Loucy (cell line): Measurements from ENCODE around the gene NPFFR1.

Experiments used
- H2AFZ ChIP-seq: fragments of 200-600 bp; sonication (generic); 2 replicates; pipeline ENCODE4 v1.6.0; 2016; ENCODE audit warnings: antibody characterized with exemption, mild to moderate bottlenecking, low read length, moderate library complexity
- H3F3A ChIP-seq: fragments of 200-600 bp; 2 replicates; pipeline ENCODE4 v1.6.0; 2016; ENCODE audit warnings: antibody characterized with exemption, low read depth, mild to moderate bottlenecking
- H3K27me3 ChIP-seq: fragments of 200-600 bp; sonication (generic); 2 replicates; pipeline ENCODE4 v1.6.1; 2014; ENCODE audit warnings: low read length, mild to moderate bottlenecking; ENCODE audit not compliant: insufficient read depth, poor library complexity, severe bottlenecking
- H3K36me3 ChIP-seq: fragments of 200-600 bp; sonication (generic); 2 replicates; pipeline ENCODE4 v1.6.1; 2016; ENCODE audit warnings: low read length; ENCODE audit not compliant: insufficient read depth
- H3K4me1 ChIP-seq: fragments of 200-600 bp; sonication (generic); 2 replicates; pipeline ENCODE4 v1.5.1; 2014; ENCODE audit warnings: low read length, mild to moderate bottlenecking; ENCODE audit not compliant: insufficient read depth, poor library complexity, severe bottlenecking
- H3K4me2 ChIP-seq: fragments of 200-600 bp; sonication (generic); 2 replicates; pipeline ENCODE4 v1.6.0; 2014; ENCODE audit warnings: antibody characterized with exemption, low read length, low read depth, mild to moderate bottlenecking; ENCODE audit not compliant: poor library complexity, severe bottlenecking
- H3K4me3 ChIP-seq: fragments of 200-600 bp; sonication (generic); 2 replicates; pipeline ENCODE4 v1.5.1; 2014; ENCODE audit warnings: low read length, mild to moderate bottlenecking, mixed read lengths; ENCODE audit not compliant: poor library complexity, severe bottlenecking
- H3K79me2 ChIP-seq: fragments of 200-600 bp; sonication (generic); 2 replicates; pipeline ENCODE4 v1.6.1; 2014; ENCODE audit warnings: low read length; ENCODE audit not compliant: insufficient read depth
- H3K9ac ChIP-seq: fragments of 200-600 bp; sonication (generic); 2 replicates; pipeline ENCODE4 v1.6.0; 2014; ENCODE audit warnings: mild to moderate bottlenecking, low read depth, low read length, moderate library complexity; ENCODE audit not compliant: poor library complexity, severe bottlenecking
- H3K9me2 ChIP-seq: fragments of 200-600 bp; sonication (generic); replicated peaks from 2 replicates; pipeline ENCODE4 v1.6.1; 2016; ENCODE audit warnings: low read depth, low read length, mixed read lengths
- H3K9me3 ChIP-seq: fragments of 200-600 bp; sonication (generic); 2 replicates; pipeline ENCODE4 v1.6.1; 2014; ENCODE audit warnings: mild to moderate bottlenecking, antibody characterized with exemption, low read length, low read depth; ENCODE audit not compliant: insufficient read depth
- H4K20me1 ChIP-seq: fragments of 200-600 bp; sonication (generic); 2 replicates; pipeline ENCODE4 v1.6.0; 2014; ENCODE audit warnings: antibody characterized with exemption, low read length, mild to moderate bottlenecking; ENCODE audit not compliant: insufficient read depth, poor library complexity, severe bottlenecking
- CTCF ChIP-seq: fragments of 200-600 bp; sonication (generic); conservative IDR thresholded peaks from 2 replicates; pipeline ENCODE4 v1.5.1; 2014; ENCODE audit warnings: mild to moderate bottlenecking, antibody characterized with exemption, low read length
- EZH2phosphoT487 ChIP-seq: fragments of 200-600 bp; IDR thresholded peaks from 2 replicates; pipeline ENCODE4 v1.6.1; 2018; ENCODE audit warnings: antibody characterized with exemption, mild to moderate bottlenecking, moderate library complexity, borderline replicate concordance

The NPFFR1 gene

GRCh38 chr10:70283445-70284399 lies at the start of gene NPFFR1:
Gene NPFFR1 (minus strand): TSS chr10:70284004. CDS start chr10:70283676, 328 bp downstream.
- Histone ChIP-seq H3K27me3 (no peaks in the 10 kb centered on the region), H3K36me3 (no peaks in the 10 kb centered on the region), H4K20me1 (no peaks in the 10 kb centered on the region), H2AFZ (no peak within 1 kb of the TSS), H3K4me3 (no peak within 1 kb of the TSS), H3K9ac (no peak within 1 kb of the TSS), H3F3A (no peaks in the 10 kb centered on the region), H3K79me2 (no peaks in the 10 kb centered on the region), H3K9me2 (no peaks in the 10 kb centered on the region), H3K9me3 (no peaks in the 10 kb centered on the region), H3K4me2 (no peak within 1 kb of the TSS), H3K4me1 (no peaks in the 10 kb centered on the region)
- no peak for TF ChIP-seq CTCF
- TF ChIP-seq EZH2phosphoT487, result no peak

- no peak overlapping the region for H3K4me3 ChIP-seq
- H3K4me2 ChIP-seq, result no peak overlapping the region
- no peak overlapping the region for H3K9ac ChIP-seq
- no peaks in the 10 kb centered on the region for H3F3A ChIP-seq
- no peaks in the 10 kb centered on the region; the same call in 1 of the 2 replicates for H3K36me3 ChIP-seq
- no peaks in the 10 kb centered on the region for H3K27me3 ChIP-seq
- no peaks in the 10 kb centered on the region for H3K79me2 ChIP-seq
- no peak for TF ChIP-seq EZH2phosphoT487
- no peaks in the 10 kb centered on the region for H3K9me2 ChIP-seq
- H4K20me1 ChIP-seq, result peaks cover 7% of the 10 kb centered on the region
- H3K9me3 ChIP-seq, result no peaks in the 10 kb centered on the region
- H3K4me1 ChIP-seq, result peaks cover 28% of the 10 kb centered on the region
- no peak overlapping the region for H2AFZ ChIP-seq
Measured at GRCh38 chr10:70333268-70333667, 49.5 kb upstream of the NPFFR1 start.

- Histone ChIP-seq H3K9me2 (no peaks in the 10 kb centered on the region), H3K9me3 (no peaks in the 10 kb centered on the region), H3K27me3 (no peaks in the 10 kb centered on the region), H3F3A (no peaks in the 10 kb centered on the region), H3K9ac (no peak overlapping the region), H2AFZ (no peak overlapping the region), H3K36me3 (no peaks in the 10 kb centered on the region), H4K20me1 (peaks cover 7% of the 10 kb centered on the region), H3K4me3 (no peak overlapping the region), H3K4me2 (peak overlapping the region; percentile 13), H3K79me2 (no peaks in the 10 kb centered on the region), H3K4me1 (peaks cover 14% of the 10 kb centered on the region)
- TF ChIP-seq CTCF, result peak; percentile 52
- TF ChIP-seq EZH2phosphoT487, result no peak
Measured at GRCh38 chr10:70331486-70332268, 47.9 kb upstream of the NPFFR1 start.
